Gastroesophageal sphincter (tissue), 4 donors: Measurements from ENCODE around the gene RMDN2. TPM values are rescaled to one million over a fixed set of nuclear protein-coding genes. Genes with fewer than 3 reads are reported as not detected.
"Not testable (repeated sequence)": the region's sequence is repeated elsewhere in the genome, so short reads cannot be mapped to it uniquely, and the experiment has no call there.

Experiments
- ATAC-seq: fragments of 150-250 bp; one replicate; pipeline ENCODE4 v1.9.1; 2016; ENCODE audit warnings: mild to moderate bottlenecking, moderate library complexity
- H3K27ac ChIP-seq, 4 donors: fragments of 200-600 bp; sonication (generic) in 3 of 4; 1 replicate in 3 of 4; 2 replicates in 1 of 4; pipeline ENCODE4 v1.5.1; 2016 to 2019
- H3K27me3 ChIP-seq: fragments of 200-600 bp; sonication (generic); one replicate; pipeline ENCODE4 v1.5.1; 2019
- H3K36me3 ChIP-seq, 2 donors: fragments of 200-600 bp; sonication (generic); one replicate each; pipeline ENCODE4 v1.5.1; 2019; ENCODE audit warnings: control low read depth in 1 of 2
- H3K4me1 ChIP-seq, 3 donors: fragments of 200-600 bp; sonication (generic); 1 replicate in 2 of 3; 2 replicates in 1 of 3; pipeline ENCODE4 v1.5.1; 2016 to 2019; ENCODE audit warnings: control low read depth in 2 of 3
- H3K4me3 ChIP-seq, 2 donors: fragments of 200-600 bp; sonication (generic); one replicate each; pipeline ENCODE4 v1.5.1; 2019; ENCODE audit warnings: mild to moderate bottlenecking in 1 of 2, moderate library complexity in 1 of 2
- H3K9me3 ChIP-seq, 3 donors: fragments of 200-600 bp; sonication (generic); one replicate each; pipeline ENCODE4 v1.5.1; 2017 to 2019; ENCODE audit warnings: control low read depth in 2 of 3
- EP300 ChIP-seq: sonication (generic); formaldehyde crosslinking; IDR thresholded peaks from one replicate; pipeline ENCODE4 v1.6.1; 2017; ENCODE audit warnings: antibody characterized with exemption, mild to moderate bottlenecking
- POLR2A ChIP-seq, 2 donors: fragments of 450-650 bp; IDR thresholded peaks; one replicate each; pipeline ENCODE4 v1.6.1; 2017; ENCODE audit warnings: antibody characterized with exemption in 2 of 2, mild to moderate bottlenecking in 2 of 2, moderate library complexity in 1 of 2
- POLR2AphosphoS5 ChIP-seq: sonication (generic); formaldehyde crosslinking; IDR thresholded peaks from one replicate; pipeline ENCODE4 v1.6.1; 2017; ENCODE audit warnings: antibody characterized with exemption
- WGBS, 2 donors: methylation state at CpG; one replicate each; pipeline ENCODE4 v1.1.5; 2018; ENCODE audit warnings: low coverage in 1 of 2; 5-methylcytosine and 5-hydroxymethylcytosine counted together
- total RNA-seq, 4 donors: library from RNA; depleted of rRNA; stranded (reverse); fragments of >200 nt; gene quantifications; one replicate each; pipeline ENCODE4 v1.1.0, GENCODE V29; 2016
- TF ChIP-seq, protein P1 (sequence below), 4 experiments: fragments of 200-600 bp in 2 of 4; fragments of 450-650 bp in 2 of 4; sonication (generic) in 1 of 4; IDR thresholded peaks; one replicate each; pipeline ENCODE4 v1.5.1; 2017 to 2019; ENCODE audit warnings: antibody characterized with exemption in 4 of 4, mild to moderate bottlenecking in 2 of 4, moderate library complexity in 2 of 4

The RMDN2 gene
- total RNA-seq, 4 donors from 2014 or later = 9.3 to 12.5 (median 11.4) TPM

- no peak for TF ChIP-seq POLR2A (IDR thresholded peaks at IDR 0.05)
- no peak overlapping the region for H3K4me3 ChIP-seq
- 90 to 94% methylated on average over 4 to 7 of the region's 7 CpGs for WGBS, 2 donors
- no peaks in the 10 kb centered on the region for H3K4me1 ChIP-seq
- no peak overlapping the region for H3K27ac ChIP-seq
- no peaks in the 10 kb centered on the region for H3K36me3 ChIP-seq
- no peak for ATAC-seq
- H3K9me3 ChIP-seq = no peaks in the 10 kb centered on the region
- no peaks in the 10 kb centered on the region for H3K27me3 ChIP-seq
Measured at GRCh38 chr2:38017836-38018235, 92.7 kb downstream of the RMDN2 start.

- not testable (repeated sequence) for H3K4me3 ChIP-seq, H3K36me3 ChIP-seq, ATAC-seq, H3K27ac ChIP-seq, H3K9me3 ChIP-seq, H3K27me3 ChIP-seq, H3K4me1 ChIP-seq
- WGBS, 2 donors = no CpG with 5 or more reads among the region's 33 CpGs
Measured at GRCh38 chr2:38020359-38021069, 95.4 kb downstream of the RMDN2 start.

GRCh38 chr2:38021589-38021988 is 96.5 kb downstream of the RMDN2 start:
- TF ChIP-seq EP300 (no peak), POLR2A (IDR thresholded peaks at IDR 0.05) (no peak), POLR2AphosphoS5 (no peak)
- TF ChIP-seq, protein P1, sequence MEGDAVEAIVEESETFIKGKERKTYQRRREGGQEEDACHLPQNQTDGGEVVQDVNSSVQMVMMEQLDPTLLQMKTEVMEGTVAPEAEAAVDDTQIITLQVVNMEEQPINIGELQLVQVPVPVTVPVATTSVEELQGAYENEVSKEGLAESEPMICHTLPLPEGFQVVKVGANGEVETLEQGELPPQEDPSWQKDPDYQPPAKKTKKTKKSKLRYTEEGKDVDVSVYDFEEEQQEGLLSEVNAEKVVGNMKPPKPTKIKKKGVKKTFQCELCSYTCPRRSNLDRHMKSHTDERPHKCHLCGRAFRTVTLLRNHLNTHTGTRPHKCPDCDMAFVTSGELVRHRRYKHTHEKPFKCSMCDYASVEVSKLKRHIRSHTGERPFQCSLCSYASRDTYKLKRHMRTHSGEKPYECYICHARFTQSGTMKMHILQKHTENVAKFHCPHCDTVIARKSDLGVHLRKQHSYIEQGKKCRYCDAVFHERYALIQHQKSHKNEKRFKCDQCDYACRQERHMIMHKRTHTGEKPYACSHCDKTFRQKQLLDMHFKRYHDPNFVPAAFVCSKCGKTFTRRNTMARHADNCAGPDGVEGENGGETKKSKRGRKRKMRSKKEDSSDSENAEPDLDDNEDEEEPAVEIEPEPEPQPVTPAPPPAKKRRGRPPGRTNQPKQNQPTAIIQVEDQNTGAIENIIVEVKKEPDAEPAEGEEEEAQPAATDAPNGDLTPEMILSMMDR (IDR thresholded peaks at IDR 0.05) = no peak
- Histone ChIP-seq H3K4me3 (no peak overlapping the region), H3K27me3 (no peaks in the 10 kb centered on the region), H3K4me1 (no peaks in the 10 kb centered on the region), H3K9me3 (no peaks in the 10 kb centered on the region), H3K36me3 (no peaks in the 10 kb centered on the region), H3K27ac (no peak overlapping the region)
- no peak for ATAC-seq
- WGBS, 2 donors = 63 to 100% methylated on average over 2 of the region's 9 CpGs

GRCh38 chr2:38026846-38027245 is 101.8 kb downstream of the RMDN2 start:
- ATAC-seq = no peak
- 66 to 82% methylated on average over 2 of the region's 2 CpGs for whole genome bisulfite sequencing, 2 donors
- Histone ChIP-seq H3K27me3 (no peaks in the 10 kb centered on the region), H3K36me3 (no peaks in the 10 kb centered on the region), H3K4me1 (no peaks in the 10 kb centered on the region), H3K27ac (no peak overlapping the region), H3K9me3 (no peaks in the 10 kb centered on the region), H3K4me3 (no peak overlapping the region)
- TF ChIP-seq, protein P1 (IDR thresholded peaks at IDR 0.05) = no peak
- TF ChIP-seq EP300 (no peak), POLR2A (IDR thresholded peaks at IDR 0.05) (no peak), POLR2AphosphoS5 (no peak)

GRCh38 chr2:38028829-38029228 is 103.7 kb downstream of the RMDN2 start:
- H3K4me1 ChIP-seq = no peaks in the 10 kb centered on the region
- no peak overlapping the region for H3K27ac ChIP-seq
- 86 to 93% methylated on average over 3 of the region's 4 CpGs for WGBS, 2 donors
- no peaks in the 10 kb centered on the region for H3K9me3 ChIP-seq
- no peak overlapping the region for H3K4me3 ChIP-seq
- TF ChIP-seq POLR2A (IDR thresholded peaks at IDR 0.05) (no peak), POLR2AphosphoS5 (no peak), EP300 (no peak)
- TF ChIP-seq, protein P1 (IDR thresholded peaks at IDR 0.05) = no peak
- no peaks in the 10 kb centered on the region for H3K36me3 ChIP-seq
- no peaks in the 10 kb centered on the region for H3K27me3 ChIP-seq
- ATAC-seq = no peak

GRCh38 chr2:38029512-38029911 is 104.4 kb downstream of the RMDN2 start:
- Histone ChIP-seq H3K27ac (no peak overlapping the region), H3K9me3 (no peaks in the 10 kb centered on the region), H3K27me3 (no peaks in the 10 kb centered on the region), H3K4me3 (no peak overlapping the region), H3K36me3 (no peaks in the 10 kb centered on the region), H3K4me1 (no peaks in the 10 kb centered on the region)
- ATAC-seq = no peak
- no peak for TF ChIP-seq POLR2A (IDR thresholded peaks at IDR 0.05)
- TF ChIP-seq, protein P1 (IDR thresholded peaks at IDR 0.05) = no peak
- TF ChIP-seq POLR2AphosphoS5 = no peak
- TF ChIP-seq EP300 = no peak
- WGBS, 2 donors = 87 to 92% methylated on average over 4 to 5 of the region's 5 CpGs
